K562 (cell line): ENCODE data around the gene MGAT4B. TPM values are rescaled to one million over a fixed set of nuclear protein-coding genes. Genes with fewer than 3 reads are reported as not detected.

ENCODE experiments used
- ATAC-seq: fragments of 200-7000 bp; cut with Tn5 transposase; 3 replicates; pipeline ENCODE4 v1.9.1; 2020; ENCODE audit warnings: moderate library complexity
- BruUV-seq: library from RNA; stranded (reverse); fragments of 400-500 nt; replicated peaks from 2 replicates; lab custom pipeline; 2021; lab: Mats Ljungman, UMichigan
- CTCF ChIA-PET: fragments of 300-600 bp; formaldehyde crosslinking; extraction: SDS; loops from one replicate; lab custom pipeline; 2021; ENCODE audit warnings: low intra/inter-chr PET ratio; lab: Yijun Ruan, JAX
- POLR2A ChIA-PET: fragments of 300-600, 350-650 bp; sonication (Branson Sonifier 250); formaldehyde crosslinking; extraction: SDS; loops from one replicate; lab custom pipeline; 2021; ENCODE audit warnings: antibody characterized with exemption, inconsistent platforms; lab: Yijun Ruan, JAX
- DNase-seq, 4 experiments: peaks; one replicate each; pipeline versions ENCODE4 v3.0.0 to v3.0.0-alpha.2; 2011 to 2018; ENCODE audit warnings: low spot score in 3 of 4, mixed read lengths in 3 of 4; ENCODE audit errors: extremely low read depth in 1 of 4
- FAIRE-seq: peaks from 2 replicates; lab custom pipeline; 2011; peaks lifted over from hg19 to GRCh38; lab: Jason Lieb, UNC
- H2AFZ ChIP-seq: 2 replicates; pipeline ENCODE4 v1.6.0; 2011; ENCODE audit warnings: low read depth, low read length, control low read depth, inconsistent platforms
- H3K27ac ChIP-seq: fragments of 200-600 bp; 3 replicates; pipeline ENCODE4 v1.8.0; 2011; ENCODE audit warnings: low read depth, mild to moderate bottlenecking, control low read depth, inconsistent platforms, low read length, moderate library complexity, mixed read lengths; ENCODE audit errors: extremely low read depth
- H3K27me3 ChIP-seq, 2 experiments: fragments of 300-600 bp in 1 of 2; 2 replicates in 1 of 2; 3 replicates in 1 of 2; pipeline versions ENCODE4 v1.6.0 to v1.8.0; 2011; ENCODE audit warnings: inconsistent platforms in 2 of 2, low read length in 2 of 2, mild to moderate bottlenecking in 1 of 2, mixed read lengths in 1 of 2, moderate library complexity in 1 of 2; ENCODE audit not compliant: control insufficient read depth in 2 of 2, insufficient read depth in 2 of 2
- H3K36me3 ChIP-seq: fragments of 300-600 bp; 3 replicates; pipeline ENCODE4 v1.8.0; 2011; ENCODE audit warnings: mild to moderate bottlenecking, low read length, inconsistent platforms; ENCODE audit not compliant: control insufficient read depth, insufficient read depth
- H3K4me1 ChIP-seq, 2 experiments: fragments of 200-600 bp in 1 of 2; replicated peaks in 1 of 2; 2 replicates in 1 of 2; 3 replicates in 1 of 2; pipeline versions ENCODE4 v1.5.1 to v1.8.0; 2011; ENCODE audit warnings: inconsistent platforms in 2 of 2, low read length in 2 of 2, mild to moderate bottlenecking in 1 of 2, mixed read lengths in 1 of 2, moderate library complexity in 1 of 2; ENCODE audit not compliant: control insufficient read depth in 2 of 2, insufficient read depth in 2 of 2
- H3K4me2 ChIP-seq: 2 replicates; pipeline ENCODE4 v1.6.1; 2011; ENCODE audit warnings: low read length, control low read depth, inconsistent platforms, mixed read lengths; ENCODE audit not compliant: insufficient read depth
- H3K4me3 ChIP-seq: fragments of 200-600 bp; sonication (generic), shearing (Covaris generic); 2 replicates; pipeline ENCODE4 v1.5.1; 2016; ENCODE audit warnings: control low read depth, inconsistent platforms
- H3K79me2 ChIP-seq: fragments of 200-600 bp; 3 replicates; pipeline ENCODE4 v1.8.0; 2011; ENCODE audit warnings: low read length, inconsistent platforms; ENCODE audit not compliant: control insufficient read depth, insufficient read depth
- H3K9ac ChIP-seq, 2 experiments: 2 replicates each; pipeline versions ENCODE4 v1.6.0 to v1.6.1; 2011; ENCODE audit warnings: low read depth in 2 of 2, low read length in 2 of 2, control low read depth in 1 of 2, inconsistent platforms in 1 of 2, mild to moderate bottlenecking in 1 of 2, mixed read lengths in 1 of 2; ENCODE audit not compliant: insufficient read depth in 1 of 2
- H3K9me1 ChIP-seq: one replicate; pipeline ENCODE4 v1.6.0; 2011; ENCODE audit warnings: inconsistent platforms, mild to moderate bottlenecking, low read length, moderate library complexity; ENCODE audit not compliant: control insufficient read depth, insufficient read depth
- H3K9me3 ChIP-seq: replicated peaks from 2 replicates; pipeline ENCODE4 v1.5.1; 2011; ENCODE audit warnings: low read depth, low read length, inconsistent platforms; ENCODE audit not compliant: control insufficient read depth, insufficient read depth
- H4K20me1 ChIP-seq: replicated peaks from 2 replicates; pipeline ENCODE4 v1.6.1; 2011; ENCODE audit warnings: low read length, inconsistent platforms, mixed read lengths; ENCODE audit not compliant: control insufficient read depth, insufficient read depth
- ATF1 ChIP-seq, 2 experiments: fragments of 450-650 bp in 1 of 2; IDR thresholded peaks; 2 replicates each; pipeline ENCODE4 v1.6.1; 2016; ENCODE audit warnings: missing compliant biosample characterization in 1 of 2, missing genetic modification characterization in 1 of 2
- EGR1 ChIP-seq: fragments of 450-650 bp; conservative IDR thresholded peaks from 2 replicates; pipeline ENCODE4 v1.6.1; 2017; ENCODE audit warnings: mild to moderate bottlenecking
- GATA2 ChIP-seq: sonication (generic); formaldehyde crosslinking; IDR thresholded peaks from 2 replicates; pipeline ENCODE4 v1.4.0; 2020; ENCODE audit warnings: mild to moderate bottlenecking, missing genetic modification reagents
- MAFG ChIP-seq: fragments of 450-650 bp; conservative IDR thresholded peaks from 2 replicates; pipeline ENCODE4 v1.6.1; 2016; ENCODE audit warnings: missing genetic modification characterization, missing compliant biosample characterization
- MEIS2 ChIP-seq: fragments of 450-650 bp; IDR thresholded peaks from 2 replicates; pipeline ENCODE4 v1.6.1; 2014; ENCODE audit warnings: mild to moderate bottlenecking; ENCODE audit not compliant: partially characterized antibody
- PML ChIP-seq: IDR thresholded peaks from 2 replicates; pipeline ENCODE4 v1.6.1; 2012; ENCODE audit warnings: low read length, inconsistent platforms
- PTBP1 ChIP-seq: fragments of 200-400 bp; formaldehyde crosslinking; IDR thresholded peaks from 2 replicates; pipeline ENCODE4 v1.6.1; 2017; ENCODE audit warnings: low read depth, low read length
- SMARCA5 ChIP-seq: fragments of 450-650 bp; IDR thresholded peaks from 2 replicates; pipeline ENCODE4 v1.6.1; 2016
- whole genome bisulfite sequencing: fragments of 100-300 bp; shearing (Covaris generic); methylation state at CpG from one replicate; pipeline ENCODE4 v1.1.6; 2016; ENCODE audit warnings: low coverage, mixed read lengths; ENCODE audit not compliant: insufficient coverage; ENCODE audit errors: missing lambda C conversion rate; 5-methylcytosine and 5-hydroxymethylcytosine counted together
- in situ Hi-C: fragments of 300-500 bp; cut with MboI; formaldehyde crosslinking; loops from 4 replicates; pipeline ENCODE4 v1.15.0; 2018; ENCODE audit warnings: inconsistent platforms, mixed read lengths
- intact Hi-C: fragments of 100-400 bp; cut with micrococcal nuclease; formaldehyde crosslinking; loops from 2 replicates; pipeline ENCODE4 v1.14.2; 2022
- polyA plus RNA-seq, 8 experiments: library from polyadenylated mRNA; depleted of rRNA in 4 of 8; stranded (reverse) in 5 of 8; unstranded in 3 of 8; fragments of >200 nt; fragmentation: Nextera tagmentation in 2 of 8; fragmentation: Illumina TruSeq in 1 of 8; extraction: Ambion mirVana in 2 of 8; extraction: Trizol in 1 of 8; gene quantifications; 2 replicates each; pipeline versions ENCODE4 v1.2.1 to v1.2.3, GENCODE V29; 2011 to 2014; ENCODE audit warnings: inconsistent platforms in 1 of 8, missing spikeins in 1 of 8
- total RNA-seq, 7 experiments: library from RNA; depleted of rRNA in 6 of 7; stranded (reverse); fragments of >200 nt in 6 of 7; fragmentation: Illumina TruSeq in 2 of 7; extraction: Trizol in 2 of 7; gene quantifications; 2 replicates each; pipeline versions ENCODE4 v1.2.1 to v1.2.3, GENCODE V29; 2011 to 2021; ENCODE audit warnings: low replicate concordance in 1 of 7
- TF ChIP-seq, protein P1 (sequence below): sonication (generic); formaldehyde crosslinking; IDR thresholded peaks from 2 replicates; pipeline ENCODE4 v1.5.0; 2020; ENCODE audit warnings: missing genetic modification reagents
- TF ChIP-seq, protein P2 (sequence below): IDR thresholded peaks from 2 replicates; pipeline ENCODE4 v1.6.1; 2011; ENCODE audit not compliant: insufficient read length; ENCODE audit errors: extremely low read depth
- TF ChIP-seq, protein P3 (sequence below): fragments of 200-800 bp; sonication (Bioruptor generic); IDR thresholded peaks from 2 replicates; pipeline ENCODE4 v1.6.1; 2017; ENCODE audit warnings: missing genetic modification characterization, missing compliant biosample characterization
- TF ChIP-seq, protein P4 (sequence below): fragments of 250-450 bp; sonication (Bioruptor Pico); IDR thresholded peaks from 2 replicates; pipeline ENCODE4 v1.8.0; 2022; ENCODE audit warnings: moderate library complexity, mild to moderate bottlenecking, inconsistent platforms
- TF ChIP-seq, protein P5 (sequence below), 2 experiments: IDR thresholded peaks in 1 of 2; conservative IDR thresholded peaks in 1 of 2; 2 replicates each; pipeline ENCODE4 v1.6.1; 2016; ENCODE audit warnings: low read depth in 2 of 2, mild to moderate bottlenecking in 1 of 2, missing compliant biosample characterization in 1 of 2, missing genetic modification characterization in 1 of 2, moderate library complexity in 1 of 2

MGAT4B gene
- total and polyA plus RNA-seq, 9 of the 15 experiments (the other 6 are each of a cell fraction or from before 2014, with no cell fraction given), result 0.34 to 133 (median 75.4) TPM

DNA sequence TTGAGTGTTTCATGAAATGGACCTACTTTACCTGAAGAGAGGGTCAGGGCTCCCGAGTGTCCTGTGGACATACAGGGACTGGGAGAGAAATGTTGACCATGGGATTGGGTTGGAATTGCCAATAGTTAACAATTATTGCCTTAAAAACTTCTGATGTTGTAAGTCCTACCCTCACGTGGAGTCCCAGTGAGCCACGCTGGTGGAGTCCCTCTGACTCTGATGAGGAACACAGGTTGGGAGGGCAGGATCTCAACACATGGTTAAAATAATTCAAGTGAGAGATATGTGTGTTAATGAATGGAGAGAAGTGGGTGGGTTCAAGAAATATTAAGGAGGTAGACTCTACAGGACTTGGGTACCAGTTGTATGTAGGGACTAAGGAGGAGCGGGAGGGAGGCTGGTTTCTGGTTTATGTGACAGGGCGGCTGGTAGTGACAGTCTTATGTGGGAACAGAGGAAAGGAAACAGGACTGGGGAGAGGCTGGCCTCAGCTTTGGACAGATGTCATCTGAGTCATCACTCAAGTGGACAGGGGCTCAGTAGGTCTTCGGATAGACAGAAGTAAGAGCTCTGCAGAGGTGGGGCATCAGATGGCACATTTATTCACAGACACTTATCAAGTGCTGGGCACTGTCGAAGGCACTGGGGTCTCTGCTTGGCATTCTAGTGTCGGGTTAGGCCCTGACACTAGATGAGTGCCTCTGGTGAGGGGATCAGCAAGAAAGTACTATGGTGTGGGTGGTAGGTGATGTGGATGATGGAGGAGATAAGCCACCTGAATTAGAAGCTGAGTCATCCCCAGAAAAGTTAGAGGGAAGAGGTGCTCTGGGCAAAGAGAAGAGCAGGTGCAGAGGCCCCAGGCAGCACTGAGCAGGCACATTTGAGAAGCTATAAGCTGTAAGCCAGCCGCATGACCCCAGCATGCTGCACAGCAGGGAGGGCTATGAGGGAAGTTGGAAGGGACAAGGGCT, 46.8 kb downstream of the MGAT4B start:
- H3K27ac ChIP-seq, result no peak overlapping the region
- no TSS peak for BruUV-seq
- TF ChIP-seq, protein P1, sequence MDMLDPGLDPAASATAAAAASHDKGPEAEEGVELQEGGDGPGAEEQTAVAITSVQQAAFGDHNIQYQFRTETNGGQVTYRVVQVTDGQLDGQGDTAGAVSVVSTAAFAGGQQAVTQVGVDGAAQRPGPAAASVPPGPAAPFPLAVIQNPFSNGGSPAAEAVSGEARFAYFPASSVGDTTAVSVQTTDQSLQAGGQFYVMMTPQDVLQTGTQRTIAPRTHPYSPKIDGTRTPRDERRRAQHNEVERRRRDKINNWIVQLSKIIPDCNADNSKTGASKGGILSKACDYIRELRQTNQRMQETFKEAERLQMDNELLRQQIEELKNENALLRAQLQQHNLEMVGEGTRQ (CRISPR knock-in tag), result no peak
- TF ChIP-seq, protein P2, sequence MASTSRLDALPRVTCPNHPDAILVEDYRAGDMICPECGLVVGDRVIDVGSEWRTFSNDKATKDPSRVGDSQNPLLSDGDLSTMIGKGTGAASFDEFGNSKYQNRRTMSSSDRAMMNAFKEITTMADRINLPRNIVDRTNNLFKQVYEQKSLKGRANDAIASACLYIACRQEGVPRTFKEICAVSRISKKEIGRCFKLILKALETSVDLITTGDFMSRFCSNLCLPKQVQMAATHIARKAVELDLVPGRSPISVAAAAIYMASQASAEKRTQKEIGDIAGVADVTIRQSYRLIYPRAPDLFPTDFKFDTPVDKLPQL, result no peak
- TF ChIP-seq, protein P3, sequence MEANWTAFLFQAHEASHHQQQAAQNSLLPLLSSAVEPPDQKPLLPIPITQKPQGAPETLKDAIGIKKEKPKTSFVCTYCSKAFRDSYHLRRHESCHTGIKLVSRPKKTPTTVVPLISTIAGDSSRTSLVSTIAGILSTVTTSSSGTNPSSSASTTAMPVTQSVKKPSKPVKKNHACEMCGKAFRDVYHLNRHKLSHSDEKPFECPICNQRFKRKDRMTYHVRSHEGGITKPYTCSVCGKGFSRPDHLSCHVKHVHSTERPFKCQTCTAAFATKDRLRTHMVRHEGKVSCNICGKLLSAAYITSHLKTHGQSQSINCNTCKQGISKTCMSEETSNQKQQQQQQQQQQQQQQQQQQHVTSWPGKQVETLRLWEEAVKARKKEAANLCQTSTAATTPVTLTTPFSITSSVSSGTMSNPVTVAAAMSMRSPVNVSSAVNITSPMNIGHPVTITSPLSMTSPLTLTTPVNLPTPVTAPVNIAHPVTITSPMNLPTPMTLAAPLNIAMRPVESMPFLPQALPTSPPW (CRISPR knock-in tag), result no peak
- TF ChIP-seq EGR1 (0 out of 2 replicates have a peak, but pooled peaks have one; percentile 17), PTBP1 (no peak), MAFG (tag) (peak; percentile 32; the same call in 1 of the 2 replicates), PML (no peak), SMARCA5 (no peak), ATF1 (CRISPR knock-in tag; IDR thresholded peaks at IDR 0.05) (no peak), ATF1 (tag; IDR thresholded peaks at IDR 0.05) (no peak), GATA2 (CRISPR knock-in tag) (peak; percentile 10; the same call in 1 of the 2 replicates), MEIS2 (peak; percentile 85)
- TF ChIP-seq, protein P4, sequence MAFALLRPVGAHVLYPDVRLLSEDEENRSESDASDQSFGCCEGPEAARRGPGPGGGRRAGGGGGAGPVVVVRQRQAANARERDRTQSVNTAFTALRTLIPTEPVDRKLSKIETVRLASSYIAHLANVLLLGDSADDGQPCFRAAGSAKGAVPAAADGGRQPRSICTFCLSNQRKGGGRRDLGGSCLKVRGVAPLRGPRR (CRISPR knock-in tag), result no peak
- TF ChIP-seq, protein P5, sequence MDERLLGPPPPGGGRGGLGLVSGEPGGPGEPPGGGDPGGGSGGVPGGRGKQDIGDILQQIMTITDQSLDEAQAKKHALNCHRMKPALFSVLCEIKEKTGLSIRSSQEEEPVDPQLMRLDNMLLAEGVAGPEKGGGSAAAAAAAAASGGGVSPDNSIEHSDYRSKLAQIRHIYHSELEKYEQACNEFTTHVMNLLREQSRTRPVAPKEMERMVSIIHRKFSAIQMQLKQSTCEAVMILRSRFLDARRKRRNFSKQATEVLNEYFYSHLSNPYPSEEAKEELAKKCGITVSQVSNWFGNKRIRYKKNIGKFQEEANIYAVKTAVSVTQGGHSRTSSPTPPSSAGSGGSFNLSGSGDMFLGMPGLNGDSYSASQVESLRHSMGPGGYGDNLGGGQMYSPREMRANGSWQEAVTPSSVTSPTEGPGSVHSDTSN (CRISPR knock-in tag; IDR thresholded peaks at IDR 0.05; ENCODE audit: low read depth), result 0 out of 2 replicates have a peak, but pooled peaks have one; percentile 16
- TF ChIP-seq, protein P5 (tag; conservative IDR thresholded peaks at IDR 0.05; ENCODE audit: low read depth), result 0 out of 2 replicates have a peak, but pooled peaks have one; percentile 48

More for the DNA sequence above, 46.8 kb downstream of the MGAT4B start:
- intact Hi-C loops (loop anchor here (5.0 kb wide), 1 partner anchor 332 kb away; no protein-coding TSS in a partner anchor), in situ Hi-C loops (no loop called here)
- H3K9ac ChIP-seq, result peak overlapping the region in 1 of 2 experiments; percentile 44; a peak in 1 of 4 replicates
- POLR2A ChIA-PET, result interaction anchor here (0.6 kb wide), 1 partner anchor 24 kb away, joined by 3 read pairs; no protein-coding TSS in a partner anchor
- H3K4me1 ChIP-seq, result peaks cover 16 to 37% of the 10 kb centered on the region in 2 experiments
- no peak for FAIRE-seq
- DNase-seq, result peak; percentile 32 to 50 (median 46)
- peaks cover 78% of the 10 kb centered on the region for H3K79me2 ChIP-seq
- H3K36me3 ChIP-seq, result peaks cover 8% of the 10 kb centered on the region; the same call in 2 of the 3 replicates
- no peaks in the 10 kb centered on the region for H3K9me3 ChIP-seq
- no peak for ATAC-seq
- CTCF ChIA-PET, result no interaction called here
- H3K27me3 ChIP-seq, result no peaks in the 10 kb centered on the region
- peaks cover 39% of the 10 kb centered on the region for H4K20me1 ChIP-seq
- 57% methylated on average over 9 of the region's 9 CpGs for WGBS
- peaks cover 17% of the 10 kb centered on the region for H3K9me1 ChIP-seq
- no peak overlapping the region for H3K4me3 ChIP-seq
- H2AFZ ChIP-seq, result no peak overlapping the region
- H3K4me2 ChIP-seq, result no peak overlapping the region
